Motor neuron (in vitro differentiated cells): ENCODE measurements around the gene CYSLTR1. TPM values are rescaled to one million over a fixed set of nuclear protein-coding genes. Genes with fewer than 3 reads are reported as not detected.

ENCODE experiments used
- ATAC-seq, 8 experiments: fragments of 200-7000 bp; cut with Tn5 transposase; replicated peaks in 6 of 8; 2 replicates each; pipeline ENCODE4 v1.8.0; 2021; ENCODE audit warnings: mild to moderate bottlenecking in 8 of 8, moderate library complexity in 8 of 8
- H3K27ac ChIP-seq, 2 donors: fragments of 250-450 bp; sonication (Bioruptor Pico); 2 replicates each; pipeline ENCODE4 v1.9.0; 2021; ENCODE audit warnings: antibody characterized with exemption in 2 of 2, mild to moderate bottlenecking in 2 of 2, moderate library complexity in 1 of 2
- H3K4me1 ChIP-seq, 2 donors: fragments of 250-450 bp; sonication (Bioruptor Pico); replicated peaks in 1 of 2; 2 replicates each; pipeline ENCODE4 v1.6.1; 2021; ENCODE audit warnings: antibody characterized with exemption in 2 of 2, mild to moderate bottlenecking in 2 of 2, moderate library complexity in 1 of 2
- H3K4me3 ChIP-seq, 5 donors: fragments of 250-450 bp; sonication (Bioruptor Pico); 2 replicates each; pipeline ENCODE4 v1.9.0; 2021; ENCODE audit warnings: antibody characterized with exemption in 5 of 5, mild to moderate bottlenecking in 5 of 5, moderate library complexity in 4 of 5
- WGBS, 10 experiments: fragments of 450-650 bp; shearing (Covaris generic); methylation state at CpG; one replicate each; pipeline ENCODE4 v1.0.0; 2022; 5-methylcytosine and 5-hydroxymethylcytosine counted together
- in situ Hi-C, 9 experiments: fragments of 400-800 bp; cut with MboI; loops; one replicate each; pipeline ENCODE4 v1.15.0; 2021; ENCODE audit warnings: low sequenced_read_pairs in 9 of 9, low pct_unique_long_range_greater_than_20kb in 2 of 9; ENCODE audit not compliant: unreplicated experiment in 9 of 9
- total RNA-seq, 8 experiments: library from RNA; unstranded; fragments of 300-600 nt; gene quantifications; 2 replicates each; pipeline versions ENCODE4 v1.2.3 to v1.2.4, GENCODE V29; 2022

CYSLTR1 gene, protein sequence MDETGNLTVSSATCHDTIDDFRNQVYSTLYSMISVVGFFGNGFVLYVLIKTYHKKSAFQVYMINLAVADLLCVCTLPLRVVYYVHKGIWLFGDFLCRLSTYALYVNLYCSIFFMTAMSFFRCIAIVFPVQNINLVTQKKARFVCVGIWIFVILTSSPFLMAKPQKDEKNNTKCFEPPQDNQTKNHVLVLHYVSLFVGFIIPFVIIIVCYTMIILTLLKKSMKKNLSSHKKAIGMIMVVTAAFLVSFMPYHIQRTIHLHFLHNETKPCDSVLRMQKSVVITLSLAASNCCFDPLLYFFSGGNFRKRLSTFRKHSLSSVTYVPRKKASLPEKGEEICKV
- total RNA-seq, result 1 to 10 TPM in 1 of 8 experiments, under 1 TPM in 5, not detected in 2; 0.14 to 2.0 (median 0.27) TPM

DNA sequence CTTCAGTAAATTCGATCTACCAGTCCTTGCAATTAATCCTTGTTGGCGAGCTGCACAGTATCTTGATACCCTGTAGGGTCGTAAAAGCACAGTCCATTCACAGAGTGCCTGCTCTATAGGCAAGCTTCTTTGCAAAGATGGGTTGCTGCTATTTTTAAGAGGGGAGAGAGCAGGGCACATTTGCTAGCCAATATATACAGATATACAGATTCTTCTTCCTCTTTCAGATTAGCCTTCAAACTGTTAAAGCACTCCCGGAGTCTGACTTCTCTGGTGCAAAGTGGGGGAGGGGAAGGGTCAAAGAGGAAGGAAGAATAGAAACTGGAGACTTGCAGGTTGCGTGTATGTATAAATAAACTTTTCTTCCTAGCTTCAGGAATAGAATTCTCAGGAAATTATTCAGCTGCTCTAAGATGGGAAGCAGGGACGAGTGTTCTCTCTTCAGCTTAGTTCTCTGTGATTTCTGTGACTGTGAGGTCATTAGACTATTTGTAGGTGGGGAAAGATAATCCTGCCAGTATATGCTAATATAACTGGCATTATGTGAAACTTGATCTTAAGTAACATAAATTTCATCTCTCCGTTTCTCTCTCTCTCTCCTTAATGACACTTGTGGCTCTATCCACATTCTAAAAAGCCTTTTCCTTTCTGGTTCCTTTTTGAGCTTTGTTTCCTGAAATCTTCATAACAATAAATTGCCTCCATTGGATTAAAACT is at the start of gene CYSLTR1:
Gene CYSLTR1, minus strand, starts transcription at position 242 of the 717 bp plus-strand sequence. CDS start 53,865 bp downstream, outside the sequence.
- peak in 3 of 8 experiments; percentile 46 to 82 (median 74) for ATAC-seq
- 0 to 33% (median 10%) methylated on average over 1 to 7 of the region's 7 CpGs; no CpG with 5 or more reads in 5 of the 10 experiments for WGBS, 10 experiments
- H3K4me1 ChIP-seq, result no peaks in the 10 kb centered on the region
- in situ Hi-C loops, result no loop called here
- H3K4me3 ChIP-seq, result no peak within 1 kb of the TSS
- no peak within 1 kb of the TSS for H3K27ac ChIP-seq

DNA sequence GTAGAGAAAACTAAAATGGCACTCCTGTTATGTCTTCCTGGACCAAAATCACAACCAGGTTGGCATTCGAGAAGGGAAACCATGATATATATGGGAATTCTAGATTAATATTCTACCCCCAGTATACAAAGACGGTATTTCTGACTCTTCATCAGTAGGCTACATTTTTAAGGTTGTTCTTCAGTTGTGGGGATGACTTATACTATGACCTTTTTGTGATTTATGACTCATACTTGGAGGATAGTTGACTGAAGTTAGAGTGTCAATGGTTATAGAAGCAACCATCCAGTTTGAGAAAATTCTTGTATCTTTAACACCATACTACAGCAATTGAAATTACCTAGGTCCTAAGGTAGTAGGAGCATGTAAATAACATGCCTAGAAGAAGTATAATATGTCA is 49.8 kb upstream of the CYSLTR1 start:
- Histone ChIP-seq H3K4me3 (no peak overlapping the region), H3K4me1 (no peaks in the 10 kb centered on the region), H3K27ac (no peak overlapping the region)
- WGBS, 10 experiments, result 50% methylated on average over 2 of the region's 2 CpGs; no CpG with 5 or more reads in 9 of the 10 experiments
- in situ Hi-C loops, result no loop called here
- ATAC-seq, result no peak

DNA sequence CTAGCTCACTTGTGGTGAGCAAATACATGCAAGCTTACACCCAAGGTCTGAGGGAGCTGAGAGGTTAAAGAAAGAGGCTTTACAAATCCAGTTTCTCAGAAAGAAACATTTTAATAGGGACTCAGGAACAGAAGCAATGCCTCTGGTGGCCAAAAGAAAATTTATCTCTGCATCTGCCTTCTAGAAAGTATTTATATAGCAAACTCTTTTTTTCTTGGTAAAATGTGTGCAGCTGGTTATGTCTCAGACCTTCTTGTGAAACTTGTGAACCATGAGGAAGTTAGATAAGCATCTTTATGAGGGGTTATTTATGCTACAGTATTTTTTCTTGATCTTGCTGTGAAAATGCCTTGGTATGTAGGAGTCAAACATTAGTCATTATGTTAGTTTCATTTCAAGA is 48.5 kb upstream of the CYSLTR1 start:
- no peak for ATAC-seq
- Histone ChIP-seq H3K4me1 (no peaks in the 10 kb centered on the region), H3K27ac (no peak overlapping the region), H3K4me3 (no peak overlapping the region)
- in situ Hi-C loops, result no loop called here

DNA sequence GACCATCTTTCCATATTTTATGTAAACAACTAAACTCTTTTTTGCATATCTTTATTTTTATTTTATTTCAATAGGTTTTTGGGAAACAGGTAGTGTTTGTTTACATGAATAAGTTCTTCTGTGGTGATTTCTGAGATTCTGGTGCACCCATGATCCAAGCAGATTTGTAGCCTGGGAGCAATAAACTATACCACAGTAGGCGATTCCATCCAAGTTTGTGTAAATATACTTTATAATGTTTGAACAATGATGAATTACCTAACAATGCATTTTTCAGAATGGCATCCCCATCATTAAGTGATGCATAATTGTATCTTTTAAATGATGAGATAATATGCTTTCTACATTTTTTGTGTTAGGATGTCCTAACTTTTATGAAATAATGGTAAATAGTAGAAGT is 39.2 kb upstream of the CYSLTR1 start:
- in situ Hi-C loops, result no loop called here
- ATAC-seq, result peak in 1 of 8 experiments; percentile 22
- WGBS, 10 experiments, result 0 to 60% (median 17%) methylated on average over 1 of the region's 1 CpG; no CpG with 5 or more reads in 7 of the 10 experiments
- Histone ChIP-seq H3K27ac (no peak overlapping the region), H3K4me3 (no peak overlapping the region), H3K4me1 (no peaks in the 10 kb centered on the region)

DNA sequence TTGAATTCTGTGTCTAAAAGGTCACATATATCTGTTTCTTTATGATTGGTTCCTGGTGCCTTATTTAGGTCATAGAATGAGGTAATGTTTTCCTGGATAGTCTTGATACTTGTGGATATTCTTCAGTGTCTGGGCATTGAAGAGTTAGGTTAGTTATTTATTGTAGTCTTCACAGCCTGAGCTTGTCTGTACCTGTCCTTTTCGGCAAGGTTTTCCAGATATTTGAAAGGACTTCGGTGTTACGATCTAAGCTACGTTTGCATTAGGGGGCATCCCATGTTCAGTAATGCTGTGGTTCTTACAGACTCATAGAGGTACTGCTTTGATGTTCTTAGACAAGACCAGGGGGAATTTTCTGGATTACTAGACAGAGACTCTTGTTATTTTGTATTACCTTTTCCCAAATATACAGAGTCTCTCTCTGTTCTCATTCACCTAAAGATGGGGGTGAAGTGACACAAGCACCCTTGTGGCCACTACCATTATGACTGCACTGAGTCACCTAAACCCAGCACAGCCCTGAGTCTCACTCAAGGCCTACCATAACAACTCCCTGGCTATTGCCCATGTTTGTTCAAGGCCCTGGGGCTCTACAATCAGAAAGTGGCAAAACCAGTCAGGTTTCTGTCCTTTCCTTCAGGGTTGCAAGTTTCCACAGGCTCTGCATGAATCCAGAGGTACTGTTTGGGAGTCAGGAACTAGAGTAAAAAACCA is 30.1 kb upstream of the CYSLTR1 start:
- Histone ChIP-seq H3K4me3 (no peak overlapping the region), H3K27ac (no peak overlapping the region), H3K4me1 (no peaks in the 10 kb centered on the region)
- WGBS, 10 experiments, result 6 to 95% (median 70%) methylated on average over 2 to 4 of the region's 4 CpGs; no CpG with 5 or more reads in 6 of the 10 experiments
- in situ Hi-C loops, result no loop called here
- ATAC-seq, result no peak

DNA sequence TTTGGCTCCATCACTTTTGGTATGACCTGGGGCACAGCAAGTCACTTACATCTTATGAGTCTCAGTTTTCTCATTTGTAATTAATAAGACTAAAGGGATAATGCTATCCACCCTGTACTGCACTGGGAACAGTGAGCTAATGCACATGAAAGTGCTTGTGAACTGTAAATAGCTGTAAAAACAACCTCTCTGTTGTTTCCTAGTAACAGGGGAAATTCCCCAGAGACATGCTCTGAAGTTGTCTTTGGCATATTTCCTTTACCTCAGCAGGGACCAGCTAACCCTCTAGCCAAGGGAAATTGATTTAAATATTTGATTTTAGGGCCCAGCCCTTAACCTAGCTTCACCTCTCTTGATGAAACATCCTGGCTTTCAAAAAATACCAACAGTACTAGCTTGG is 6.1 kb upstream of the CYSLTR1 start:
- in situ Hi-C loops, result no loop called here
- peak in 3 of 8 experiments; percentile 39 to 85 (median 44) for ATAC-seq

DNA sequence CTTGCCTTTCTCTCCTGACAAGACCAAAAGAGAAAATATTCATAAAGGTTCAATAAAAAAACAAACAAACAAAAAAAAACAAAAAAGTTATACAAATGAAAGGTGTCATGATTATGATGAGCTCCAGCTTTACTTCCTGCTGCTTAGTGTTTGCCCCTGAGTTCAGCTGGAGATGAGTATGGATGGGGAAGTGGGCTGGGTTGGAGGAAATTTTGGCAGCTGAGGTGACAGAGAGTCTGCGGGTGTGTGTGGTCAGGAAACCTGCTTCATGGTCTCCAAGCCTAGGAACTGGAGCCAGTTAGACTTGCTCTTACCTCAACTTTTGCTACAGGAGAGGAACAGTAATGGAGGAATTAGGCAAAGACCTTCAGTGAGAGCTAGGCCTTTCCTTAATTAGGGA is 4.3 kb upstream of the CYSLTR1 start:
- in situ Hi-C loops, result no loop called here
- no peak overlapping the region for H3K4me3 ChIP-seq
- no peak for ATAC-seq
- no peak overlapping the region for H3K27ac ChIP-seq
- 0 to 100% (median 100%) methylated on average over 1 of the region's 1 CpG; no CpG with 5 or more reads in 5 of the 10 experiments for WGBS, 10 experiments
- no peaks in the 10 kb centered on the region for H3K4me1 ChIP-seq

More for the DNA sequence above, 6.1 kb upstream of the CYSLTR1 start:
- Histone ChIP-seq H3K27ac (no peak overlapping the region), H3K4me3 (no peak overlapping the region), H3K4me1 (no peaks in the 10 kb centered on the region)

DNA sequence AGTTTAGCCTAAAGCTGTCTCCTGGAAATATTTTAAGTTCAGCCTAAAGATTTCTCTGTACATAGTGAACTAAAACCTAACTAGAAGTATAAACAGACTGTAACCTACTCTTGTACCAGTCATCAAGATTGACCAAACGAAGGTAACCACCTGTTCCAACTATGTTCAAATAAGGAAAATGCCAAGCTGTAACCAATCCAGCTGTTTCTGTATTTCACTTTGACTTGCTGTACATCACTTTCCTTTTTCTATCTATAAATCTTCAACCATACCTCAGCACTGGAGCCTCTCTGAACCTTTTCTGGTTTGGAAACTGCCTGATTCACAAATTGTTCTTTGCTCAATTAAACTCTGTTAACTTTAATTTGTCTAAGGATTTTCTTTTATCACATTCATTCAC is 3.1 kb upstream of the CYSLTR1 start:
- in situ Hi-C loops, result no loop called here
- no peak overlapping the region for H3K4me3 ChIP-seq
- no peak overlapping the region for H3K27ac ChIP-seq
- no peak for ATAC-seq
- H3K4me1 ChIP-seq, result no peaks in the 10 kb centered on the region
- 14 to 100% (median 43%) methylated on average over 1 of the region's 1 CpG; no CpG with 5 or more reads in 7 of the 10 experiments for WGBS, 10 experiments

DNA sequence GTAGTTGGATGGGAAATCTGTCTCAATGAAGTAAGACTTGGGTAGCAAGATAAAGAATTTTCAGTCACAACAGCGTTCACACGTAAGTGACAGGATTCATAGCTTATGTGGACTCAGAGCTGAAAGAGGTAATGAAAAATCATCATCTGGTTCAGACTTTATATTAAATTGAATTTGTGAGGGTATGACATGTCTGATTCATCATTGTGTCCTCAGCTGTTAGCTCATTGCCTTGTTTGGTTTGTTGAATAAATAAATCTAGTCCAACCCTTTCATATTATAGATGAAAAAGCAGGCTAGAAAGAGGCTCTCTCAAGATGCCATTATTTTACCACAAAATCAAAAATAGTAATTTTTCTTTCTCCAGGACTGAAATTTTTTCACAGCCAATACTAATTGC is 2.7 kb upstream of the CYSLTR1 start:
- H3K4me3 ChIP-seq, result no peak overlapping the region
- WGBS, 10 experiments, result 27 to 100% (median 75%) methylated on average over 1 to 2 of the region's 2 CpGs; no CpG with 5 or more reads in 6 of the 10 experiments
- no peaks in the 10 kb centered on the region for H3K4me1 ChIP-seq
- in situ Hi-C loops, result no loop called here
- H3K27ac ChIP-seq, result no peak overlapping the region
- peak in 1 of 8 experiments; percentile 40 for ATAC-seq

DNA sequence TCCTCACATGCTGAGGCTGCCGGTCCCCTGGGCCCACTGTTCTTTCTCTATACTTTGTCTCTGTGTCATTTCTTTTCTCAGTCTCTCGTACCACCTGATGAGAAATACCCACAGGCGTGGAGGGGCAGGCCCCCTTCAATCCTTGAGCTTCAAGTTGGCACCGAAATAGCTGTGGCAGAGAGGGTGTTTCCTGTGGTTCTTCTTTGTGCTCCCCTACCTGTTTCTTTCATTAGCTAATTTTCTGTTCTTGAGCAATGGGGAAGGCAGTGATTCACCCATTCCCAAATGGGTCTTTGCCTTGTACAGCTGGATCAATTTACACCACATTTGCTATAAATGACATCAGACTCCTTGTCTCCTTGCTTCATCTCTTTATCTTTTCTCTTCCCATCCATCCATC is 2.1 kb upstream of the CYSLTR1 start:
- in situ Hi-C loops, result no loop called here
- no peak for ATAC-seq
- 64% methylated on average over 4 of the region's 4 CpGs; no CpG with 5 or more reads in 9 of the 10 experiments for WGBS, 10 experiments
- Histone ChIP-seq H3K4me1 (no peaks in the 10 kb centered on the region), H3K27ac (no peak overlapping the region), H3K4me3 (no peak overlapping the region)

DNA sequence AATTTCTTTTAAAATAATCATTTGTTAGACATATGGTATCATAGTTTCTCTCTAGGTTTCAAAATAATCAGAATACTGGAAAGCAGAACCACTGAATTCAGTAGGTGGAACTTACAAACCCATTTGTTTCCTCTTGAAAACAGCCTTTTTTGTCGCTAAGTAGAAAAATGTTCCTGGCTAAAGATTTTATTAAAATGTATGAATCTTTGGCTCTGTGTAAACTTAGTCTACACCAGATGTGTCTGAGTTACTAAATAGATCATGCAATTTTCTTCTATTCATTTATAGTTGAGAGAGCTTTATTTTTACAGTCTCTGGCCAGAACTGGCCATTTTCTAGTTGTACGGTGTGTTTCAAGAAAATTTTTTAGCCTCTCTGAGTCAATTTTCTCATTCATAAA is 1.0 kb downstream of the CYSLTR1 start:
- ATAC-seq, result no peak
- 0 to 86% (median 27%) methylated on average over 1 to 2 of the region's 2 CpGs; no CpG with 5 or more reads in 6 of the 10 experiments for WGBS, 10 experiments
- no peaks in the 10 kb centered on the region for H3K4me1 ChIP-seq
- H3K4me3 ChIP-seq, result no peak overlapping the region
- no peak overlapping the region for H3K27ac ChIP-seq
- in situ Hi-C loops, result no loop called here

DNA sequence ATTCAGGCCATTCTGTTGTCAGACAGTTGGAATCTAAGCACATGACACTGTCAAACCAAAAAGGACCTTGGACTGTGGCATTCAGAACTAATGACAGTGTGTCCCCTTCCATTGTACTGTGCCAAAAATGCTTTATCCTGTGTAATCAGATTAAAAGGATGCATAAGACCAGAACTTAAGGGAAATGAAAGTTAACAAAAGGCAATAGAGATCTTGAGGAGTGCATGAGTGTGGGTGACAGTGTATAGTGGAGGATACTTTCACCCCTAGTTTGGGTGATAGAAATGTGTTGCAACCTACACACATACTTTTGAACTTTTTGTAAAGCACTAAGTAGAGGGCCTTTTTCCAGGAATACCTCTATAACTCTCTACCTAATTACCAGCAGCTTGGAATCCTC is 4.5 kb downstream of the CYSLTR1 start:
- Histone ChIP-seq H3K27ac (no peak overlapping the region), H3K4me1 (no peaks in the 10 kb centered on the region), H3K4me3 (no peak overlapping the region)
- in situ Hi-C loops, result no loop called here
- ATAC-seq, result no peak

DNA sequence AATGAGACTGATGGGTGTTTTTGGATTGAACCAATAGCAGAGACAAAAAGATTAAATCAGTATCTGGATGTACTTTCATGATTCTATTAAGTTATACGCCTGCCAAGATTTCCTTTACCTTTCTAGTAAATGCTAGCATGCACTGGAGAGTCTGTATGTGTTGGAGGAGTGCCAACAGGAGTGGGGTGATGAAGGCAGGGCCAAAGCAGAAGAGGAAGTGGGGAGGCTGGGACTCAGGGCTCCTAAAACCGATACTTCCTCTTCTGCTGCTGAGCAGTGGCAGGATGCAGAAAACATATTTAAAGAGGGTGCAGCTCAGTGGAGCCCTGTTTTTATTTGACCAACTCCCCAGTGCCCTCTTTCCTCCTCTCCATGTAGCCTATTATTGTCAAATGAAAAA is 5.6 kb downstream of the CYSLTR1 start:
- 0 to 83% (median 51%) methylated on average over 1 to 2 of the region's 2 CpGs; no CpG with 5 or more reads in 6 of the 10 experiments for WGBS, 10 experiments
- Histone ChIP-seq H3K27ac (no peak overlapping the region), H3K4me3 (no peak overlapping the region), H3K4me1 (no peaks in the 10 kb centered on the region)
- no peak for ATAC-seq
- in situ Hi-C loops, result no loop called here
